GM12878 (cell line): ENCODE data around the gene OPCML.

Experiments used
- BRCA1 ChIP-seq: IDR thresholded peaks from 2 replicates; pipeline ENCODE4 v1.6.1; 2011; ENCODE audit warnings: low read depth, low read length, improper control_type of control experiment
- CBFB ChIP-seq: IDR thresholded peaks from 2 replicates; pipeline ENCODE4 v1.6.1; 2016; ENCODE audit warnings: antibody characterized with exemption, low read depth
- EGR1 ChIP-seq, 2 experiments: IDR thresholded peaks; 1 replicate in 1 of 2; 2 replicates in 1 of 2; pipeline ENCODE4 v1.6.1; 2011 to 2012; ENCODE audit warnings: low read depth in 2 of 2, low read length in 2 of 2, borderline replicate concordance in 1 of 2, mild to moderate bottlenecking in 1 of 2, moderate library complexity in 1 of 2
- EP300 ChIP-seq, 2 experiments: fragments of 150-350 bp in 1 of 2; IDR thresholded peaks; 2 replicates each; pipeline ENCODE4 v1.6.1; 2011 to 2012; ENCODE audit warnings: low read depth in 2 of 2, low read length in 2 of 2, borderline replicate concordance in 1 of 2, improper control_type of control experiment in 1 of 2, inconsistent platforms in 1 of 2; ENCODE audit not compliant: control insufficient read depth in 1 of 2
- EZH2 ChIP-seq: IDR thresholded peaks from 2 replicates; pipeline ENCODE4 v1.6.1; 2012; ENCODE audit warnings: low read depth, mild to moderate bottlenecking, control low read depth, inconsistent platforms, low read length, borderline replicate concordance; ENCODE audit not compliant: control insufficient read depth
- KDM1A ChIP-seq: fragments of 200-600 bp; sonication (generic); IDR thresholded peaks from 2 replicates; pipeline ENCODE4 v1.6.1; 2016; ENCODE audit warnings: borderline replicate concordance
- POLR2AphosphoS5 ChIP-seq: IDR thresholded peaks from 2 replicates; pipeline ENCODE4 v1.6.1; 2011; ENCODE audit warnings: mild to moderate bottlenecking, low read length, inconsistent platforms
- YY1 ChIP-seq: IDR thresholded peaks from 2 replicates; pipeline ENCODE4 v1.6.1; 2011; ENCODE audit warnings: low read depth, mild to moderate bottlenecking, low read length
- ZSCAN29 ChIP-seq: fragments of 450-650 bp; IDR thresholded peaks from 2 replicates; pipeline ENCODE4 v1.6.1; 2017; ENCODE audit warnings: mild to moderate bottlenecking, moderate library complexity
- TF ChIP-seq, protein P1 (sequence below), 3 experiments: IDR thresholded peaks in 2 of 3; conservative IDR thresholded peaks in 1 of 3; 2 replicates each; pipeline ENCODE4 v1.5.1; 2011; ENCODE audit warnings: low read depth in 3 of 3, low read length in 3 of 3, mild to moderate bottlenecking in 3 of 3, control low read depth in 2 of 3, moderate library complexity in 2 of 3, inconsistent platforms in 1 of 3, mixed read lengths in 1 of 3; ENCODE audit not compliant: control insufficient read depth in 2 of 3, insufficient read depth in 1 of 3; ENCODE audit errors: extremely low read depth in 1 of 3
- TF ChIP-seq, protein P2 (sequence below): IDR thresholded peaks from 2 replicates; pipeline ENCODE4 v1.6.1; 2012; ENCODE audit warnings: mild to moderate bottlenecking, low read depth, low read length
- TF ChIP-seq, protein P3 (sequence below): IDR thresholded peaks from 2 replicates; pipeline ENCODE4 v1.6.1; 2011; ENCODE audit warnings: borderline replicate concordance, low read depth, mild to moderate bottlenecking, moderate library complexity, mixed read lengths, low read length; ENCODE audit not compliant: insufficient read depth; ENCODE audit errors: extremely low read length
- TF ChIP-seq, protein P4 (sequence below): fragments of 450-650 bp; IDR thresholded peaks from 2 replicates; pipeline ENCODE4 v1.6.1; 2017; ENCODE audit warnings: mild to moderate bottlenecking
- TF ChIP-seq, protein P5 (sequence below): fragments of 450-650 bp; IDR thresholded peaks from 2 replicates; pipeline ENCODE4 v1.6.1; 2016; ENCODE audit warnings: mild to moderate bottlenecking

DNA sequence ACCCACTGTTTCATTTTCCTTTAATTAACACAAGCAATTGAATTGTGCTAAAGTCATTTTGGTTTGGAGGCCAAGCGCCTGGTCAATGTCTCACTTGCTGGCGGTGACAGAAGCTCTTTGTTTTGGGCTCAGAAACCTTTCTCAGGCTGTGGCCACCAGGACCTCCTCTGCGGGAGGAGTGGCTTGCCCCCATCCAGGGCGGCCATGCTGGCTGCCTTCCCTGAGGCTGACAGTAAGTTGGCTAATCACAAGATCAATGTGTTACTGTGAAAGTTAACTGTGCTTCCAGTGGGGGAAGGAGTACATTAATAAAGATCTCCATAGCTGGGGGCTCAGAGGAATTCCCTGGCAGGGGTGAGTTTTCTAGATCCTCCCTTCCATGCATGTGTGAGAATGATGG, 1087.4 kb downstream of the OPCML start:
- TF ChIP-seq, protein P1, sequence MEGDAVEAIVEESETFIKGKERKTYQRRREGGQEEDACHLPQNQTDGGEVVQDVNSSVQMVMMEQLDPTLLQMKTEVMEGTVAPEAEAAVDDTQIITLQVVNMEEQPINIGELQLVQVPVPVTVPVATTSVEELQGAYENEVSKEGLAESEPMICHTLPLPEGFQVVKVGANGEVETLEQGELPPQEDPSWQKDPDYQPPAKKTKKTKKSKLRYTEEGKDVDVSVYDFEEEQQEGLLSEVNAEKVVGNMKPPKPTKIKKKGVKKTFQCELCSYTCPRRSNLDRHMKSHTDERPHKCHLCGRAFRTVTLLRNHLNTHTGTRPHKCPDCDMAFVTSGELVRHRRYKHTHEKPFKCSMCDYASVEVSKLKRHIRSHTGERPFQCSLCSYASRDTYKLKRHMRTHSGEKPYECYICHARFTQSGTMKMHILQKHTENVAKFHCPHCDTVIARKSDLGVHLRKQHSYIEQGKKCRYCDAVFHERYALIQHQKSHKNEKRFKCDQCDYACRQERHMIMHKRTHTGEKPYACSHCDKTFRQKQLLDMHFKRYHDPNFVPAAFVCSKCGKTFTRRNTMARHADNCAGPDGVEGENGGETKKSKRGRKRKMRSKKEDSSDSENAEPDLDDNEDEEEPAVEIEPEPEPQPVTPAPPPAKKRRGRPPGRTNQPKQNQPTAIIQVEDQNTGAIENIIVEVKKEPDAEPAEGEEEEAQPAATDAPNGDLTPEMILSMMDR (IDR thresholded peaks at IDR 0.05 in 2 of 3, conservative IDR thresholded peaks at IDR 0.05 in 1 of 3; ENCODE audit: control insufficient read depth in 2 of 3, extremely low read depth in 1 of 3, insufficient read depth in 1 of 3, low read depth in 3 of 3, low read length in 3 of 3), result no peak
- TF ChIP-seq KDM1A (no peak), YY1 (no peak), EZH2 (no peak), CBFB (no peak), POLR2AphosphoS5 (no peak), EP300 (IDR thresholded peaks at IDR 0.05; ENCODE audit: borderline replicate concordance in 1 of 2, control insufficient read depth in 1 of 2, low read depth in 2 of 2, low read length in 2 of 2) (no peak), EGR1 (IDR thresholded peaks at IDR 0.05; ENCODE audit: borderline replicate concordance in 1 of 2, low read depth in 2 of 2, low read length in 2 of 2) (no peak), BRCA1 (no peak), ZSCAN29 (no peak)
- TF ChIP-seq, protein P2, sequence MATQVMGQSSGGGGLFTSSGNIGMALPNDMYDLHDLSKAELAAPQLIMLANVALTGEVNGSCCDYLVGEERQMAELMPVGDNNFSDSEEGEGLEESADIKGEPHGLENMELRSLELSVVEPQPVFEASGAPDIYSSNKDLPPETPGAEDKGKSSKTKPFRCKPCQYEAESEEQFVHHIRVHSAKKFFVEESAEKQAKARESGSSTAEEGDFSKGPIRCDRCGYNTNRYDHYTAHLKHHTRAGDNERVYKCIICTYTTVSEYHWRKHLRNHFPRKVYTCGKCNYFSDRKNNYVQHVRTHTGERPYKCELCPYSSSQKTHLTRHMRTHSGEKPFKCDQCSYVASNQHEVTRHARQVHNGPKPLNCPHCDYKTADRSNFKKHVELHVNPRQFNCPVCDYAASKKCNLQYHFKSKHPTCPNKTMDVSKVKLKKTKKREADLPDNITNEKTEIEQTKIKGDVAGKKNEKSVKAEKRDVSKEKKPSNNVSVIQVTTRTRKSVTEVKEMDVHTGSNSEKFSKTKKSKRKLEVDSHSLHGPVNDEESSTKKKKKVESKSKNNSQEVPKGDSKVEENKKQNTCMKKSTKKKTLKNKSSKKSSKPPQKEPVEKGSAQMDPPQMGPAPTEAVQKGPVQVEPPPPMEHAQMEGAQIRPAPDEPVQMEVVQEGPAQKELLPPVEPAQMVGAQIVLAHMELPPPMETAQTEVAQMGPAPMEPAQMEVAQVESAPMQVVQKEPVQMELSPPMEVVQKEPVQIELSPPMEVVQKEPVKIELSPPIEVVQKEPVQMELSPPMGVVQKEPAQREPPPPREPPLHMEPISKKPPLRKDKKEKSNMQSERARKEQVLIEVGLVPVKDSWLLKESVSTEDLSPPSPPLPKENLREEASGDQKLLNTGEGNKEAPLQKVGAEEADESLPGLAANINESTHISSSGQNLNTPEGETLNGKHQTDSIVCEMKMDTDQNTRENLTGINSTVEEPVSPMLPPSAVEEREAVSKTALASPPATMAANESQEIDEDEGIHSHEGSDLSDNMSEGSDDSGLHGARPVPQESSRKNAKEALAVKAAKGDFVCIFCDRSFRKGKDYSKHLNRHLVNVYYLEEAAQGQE, result no peak
- TF ChIP-seq, protein P3, sequence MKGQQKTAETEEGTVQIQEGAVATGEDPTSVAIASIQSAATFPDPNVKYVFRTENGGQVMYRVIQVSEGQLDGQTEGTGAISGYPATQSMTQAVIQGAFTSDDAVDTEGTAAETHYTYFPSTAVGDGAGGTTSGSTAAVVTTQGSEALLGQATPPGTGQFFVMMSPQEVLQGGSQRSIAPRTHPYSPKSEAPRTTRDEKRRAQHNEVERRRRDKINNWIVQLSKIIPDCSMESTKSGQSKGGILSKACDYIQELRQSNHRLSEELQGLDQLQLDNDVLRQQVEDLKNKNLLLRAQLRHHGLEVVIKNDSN, result no peak
- TF ChIP-seq, protein P4, sequence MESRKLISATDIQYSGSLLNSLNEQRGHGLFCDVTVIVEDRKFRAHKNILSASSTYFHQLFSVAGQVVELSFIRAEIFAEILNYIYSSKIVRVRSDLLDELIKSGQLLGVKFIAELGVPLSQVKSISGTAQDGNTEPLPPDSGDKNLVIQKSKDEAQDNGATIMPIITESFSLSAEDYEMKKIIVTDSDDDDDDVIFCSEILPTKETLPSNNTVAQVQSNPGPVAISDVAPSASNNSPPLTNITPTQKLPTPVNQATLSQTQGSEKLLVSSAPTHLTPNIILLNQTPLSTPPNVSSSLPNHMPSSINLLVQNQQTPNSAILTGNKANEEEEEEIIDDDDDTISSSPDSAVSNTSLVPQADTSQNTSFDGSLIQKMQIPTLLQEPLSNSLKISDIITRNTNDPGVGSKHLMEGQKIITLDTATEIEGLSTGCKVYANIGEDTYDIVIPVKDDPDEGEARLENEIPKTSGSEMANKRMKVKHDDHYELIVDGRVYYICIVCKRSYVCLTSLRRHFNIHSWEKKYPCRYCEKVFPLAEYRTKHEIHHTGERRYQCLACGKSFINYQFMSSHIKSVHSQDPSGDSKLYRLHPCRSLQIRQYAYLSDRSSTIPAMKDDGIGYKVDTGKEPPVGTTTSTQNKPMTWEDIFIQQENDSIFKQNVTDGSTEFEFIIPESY, result no peak
- TF ChIP-seq, protein P5, sequence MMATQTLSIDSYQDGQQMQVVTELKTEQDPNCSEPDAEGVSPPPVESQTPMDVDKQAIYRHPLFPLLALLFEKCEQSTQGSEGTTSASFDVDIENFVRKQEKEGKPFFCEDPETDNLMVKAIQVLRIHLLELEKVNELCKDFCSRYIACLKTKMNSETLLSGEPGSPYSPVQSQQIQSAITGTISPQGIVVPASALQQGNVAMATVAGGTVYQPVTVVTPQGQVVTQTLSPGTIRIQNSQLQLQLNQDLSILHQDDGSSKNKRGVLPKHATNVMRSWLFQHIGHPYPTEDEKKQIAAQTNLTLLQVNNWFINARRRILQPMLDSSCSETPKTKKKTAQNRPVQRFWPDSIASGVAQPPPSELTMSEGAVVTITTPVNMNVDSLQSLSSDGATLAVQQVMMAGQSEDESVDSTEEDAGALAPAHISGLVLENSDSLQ, result no peak
